GM12801 (cell line): ENCODE results near the gene PMEL.

Source experiments
- CTCF ChIP-seq: IDR thresholded peaks from one replicate; pipeline ENCODE4 v1.5.1; 2011; ENCODE audit warnings: control low read depth; ENCODE audit not compliant: insufficient read length; ENCODE audit errors: extremely low read depth

Gene PMEL

GRCh38 chr12:55985341-55985740, 19.5 kb upstream of the PMEL start:
- no peak for TF ChIP-seq CTCF

- TF ChIP-seq CTCF, result no peak
These were observed 19.0 kb upstream of the PMEL start for GRCh38 chr12:55984861-55985260.

GRCh38 chr12:55983232-55983842, 17.5 kb upstream of the PMEL start:
- no peak for TF ChIP-seq CTCF

GRCh38 chr12:55982319-55982936, 16.6 kb upstream of the PMEL start:
- TF ChIP-seq CTCF, result no peak

- TF ChIP-seq CTCF, result no peak
These were observed 13.2 kb upstream of the PMEL start for GRCh38 chr12:55979069-55979468.

- TF ChIP-seq CTCF, result no peak
These were observed 12.6 kb upstream of the PMEL start for GRCh38 chr12:55978393-55978792.

GRCh38 chr12:55974308-55974730, 8.5 kb upstream of the PMEL start:
- TF ChIP-seq CTCF, result no peak
